HG03354 (cell line): Measurements from ENCODE around the gene ECM1.

Experiments
- ATAC-seq: cut with Tn5 transposase; IDR thresholded peaks from one replicate; pipeline ENCODE4 v1.9.1; 2021; ENCODE audit warnings: mild to moderate bottlenecking; ENCODE audit not compliant: unreplicated experiment, poor library complexity, severe bottlenecking

The ECM1 gene

DNA sequence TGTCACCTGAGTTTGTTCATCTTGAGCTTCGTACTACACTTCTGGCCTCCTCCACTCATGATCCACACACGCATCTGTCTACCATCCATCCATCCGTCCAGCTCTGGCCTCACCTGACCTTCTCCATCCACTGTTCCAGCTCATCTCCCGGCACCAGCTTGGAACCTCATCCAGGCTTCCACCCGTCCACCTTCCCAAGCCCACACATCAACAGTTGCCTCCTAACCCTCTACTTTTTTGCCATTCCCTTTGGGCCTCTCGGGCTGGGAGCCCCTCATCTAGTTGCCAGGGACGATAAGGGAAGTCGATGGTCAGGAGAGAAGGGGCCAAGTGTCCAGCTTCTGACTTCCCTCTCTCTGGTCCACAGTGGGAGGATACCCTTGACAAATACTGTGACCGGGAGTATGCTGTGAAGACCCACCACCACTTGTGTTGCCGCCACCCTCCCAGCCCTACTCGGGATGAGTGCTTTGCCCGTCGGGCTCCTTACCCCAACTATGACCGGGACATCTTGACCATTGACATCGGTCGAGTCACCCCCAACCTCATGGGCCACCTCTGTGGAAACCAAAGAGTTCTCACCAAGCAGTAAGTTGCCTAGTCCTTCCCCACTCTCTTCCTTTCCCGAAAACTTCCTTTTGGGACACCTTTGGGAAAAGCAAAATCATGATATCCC lies 4.2 kb downstream of the ECM1 start:
- no peak for ATAC-seq

DNA sequence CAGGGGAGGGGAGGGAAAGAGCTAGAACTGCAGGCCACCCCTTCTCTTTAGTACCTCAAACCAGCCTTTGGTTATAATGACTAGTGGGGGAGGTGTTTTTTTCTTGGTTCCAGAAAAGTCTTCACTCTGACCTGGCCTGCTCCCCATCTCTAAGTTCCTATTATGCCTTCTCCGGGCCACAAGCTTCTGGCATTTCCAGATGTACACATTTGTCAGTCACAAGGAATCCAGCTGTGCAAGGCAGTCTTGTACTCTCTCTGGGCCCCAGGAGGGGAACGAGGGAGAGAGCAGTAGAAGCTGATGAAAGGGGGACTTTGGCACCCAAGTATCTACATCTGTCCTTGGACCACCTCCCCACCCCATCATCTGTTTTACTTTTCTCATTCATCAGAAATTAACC lies 4.9 kb downstream of the ECM1 start:
- ATAC-seq: no peak

DNA sequence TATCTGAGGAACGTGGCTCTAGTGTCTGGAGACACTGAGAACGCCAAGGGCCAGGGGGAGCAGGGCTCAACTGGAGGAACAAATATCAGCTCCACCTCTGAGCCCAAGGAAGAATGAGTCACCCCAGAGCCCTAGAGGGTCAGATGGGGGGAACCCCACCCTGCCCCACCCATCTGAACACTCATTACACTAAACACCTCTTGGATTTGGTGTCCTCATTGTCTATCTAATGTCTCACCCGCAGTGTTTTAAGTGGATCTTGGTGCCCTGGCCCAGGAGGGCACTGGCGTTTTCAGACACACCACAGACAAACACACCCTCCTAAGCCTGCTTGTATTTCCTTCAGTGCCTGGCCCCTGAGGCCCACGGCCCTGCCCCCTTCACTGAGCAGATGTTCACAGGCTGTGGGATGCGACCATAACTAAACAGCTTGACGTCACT lies 5.5 kb downstream of the ECM1 start:
- ATAC-seq: no peak

DNA sequence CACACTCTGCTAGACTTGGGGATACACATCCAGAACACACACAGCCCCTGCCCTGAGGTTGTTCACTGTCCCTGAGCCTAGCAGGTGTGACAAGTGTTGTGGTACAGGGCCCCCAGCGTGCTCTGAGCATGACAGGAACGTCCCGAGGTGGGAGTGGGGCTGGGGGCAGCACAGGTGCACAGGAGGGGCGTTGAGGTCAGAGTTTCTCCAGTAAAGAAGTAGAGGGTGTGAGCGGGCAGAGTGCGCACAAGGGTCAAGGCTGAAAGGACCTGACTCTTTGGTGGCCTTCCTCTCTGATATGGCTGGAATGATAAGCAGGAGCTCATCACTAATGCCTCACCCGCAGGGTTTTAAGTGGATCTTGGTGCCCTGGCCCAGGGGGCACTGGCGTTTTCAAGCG lies 6.4 kb downstream of the ECM1 start:
- no peak for ATAC-seq

DNA sequence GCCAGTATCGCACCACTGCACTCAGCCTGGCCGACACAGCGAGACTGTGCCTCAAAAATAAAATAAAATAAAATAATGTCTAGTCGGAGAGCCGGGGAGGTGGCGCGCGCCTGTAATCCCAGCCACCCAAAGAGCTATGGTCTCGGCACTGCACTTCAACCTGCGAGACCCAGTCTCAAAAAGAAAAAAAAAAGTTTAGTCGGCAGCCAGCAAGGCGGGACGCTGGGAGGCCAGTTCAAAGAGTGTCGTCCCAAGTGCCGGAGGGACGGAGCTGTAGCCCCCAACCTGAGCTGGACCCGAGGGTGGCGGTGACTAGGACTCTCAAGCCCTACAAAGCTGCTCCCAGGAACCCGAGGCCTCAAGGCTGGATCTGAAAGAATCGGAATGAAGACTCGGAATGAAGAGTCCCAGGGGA lies 7.0 kb downstream of the ECM1 start:
- ATAC-seq: no peak

DNA sequence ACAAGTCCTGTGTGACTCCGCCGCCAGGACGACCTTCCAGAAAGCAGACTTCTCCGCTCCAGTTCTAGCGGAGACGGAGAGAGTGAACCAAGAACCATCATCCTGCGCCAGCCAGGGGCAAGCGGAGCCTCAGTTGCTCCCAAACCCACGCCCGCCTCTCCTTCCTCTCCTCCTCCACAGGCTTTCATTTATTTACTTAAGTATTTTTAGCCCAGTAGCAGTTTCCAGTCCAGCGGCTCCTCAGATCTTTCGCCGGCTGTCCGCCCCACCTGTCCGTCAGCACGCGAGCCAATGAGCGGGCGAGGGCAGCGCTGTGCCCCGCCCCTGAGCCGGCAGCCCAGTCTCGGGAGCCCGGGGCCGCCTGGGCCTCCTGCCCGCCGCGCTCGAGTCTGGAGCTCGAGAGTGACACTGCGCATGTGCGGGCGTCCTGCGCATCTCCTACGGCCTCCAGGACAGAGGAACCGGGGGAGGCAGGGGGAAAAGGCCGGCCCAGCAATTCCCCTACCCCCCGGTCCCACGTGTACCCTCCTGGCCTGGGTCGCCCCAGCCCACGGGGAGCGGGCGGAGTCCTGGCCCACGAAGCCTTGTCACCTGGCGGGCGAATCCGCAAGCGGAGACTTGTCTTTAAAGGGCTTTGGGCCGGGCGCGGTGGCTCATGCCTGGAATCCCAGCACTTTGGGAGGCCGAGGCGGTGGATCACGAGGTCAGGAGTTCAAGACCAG lies 7.6 kb downstream of the ECM1 start, which contains the start of gene FALEC:
Gene FALEC, plus strand, starts transcription at position 425 of the 722 bp plus-strand sequence.
- peak; percentile 95 for ATAC-seq

DNA sequence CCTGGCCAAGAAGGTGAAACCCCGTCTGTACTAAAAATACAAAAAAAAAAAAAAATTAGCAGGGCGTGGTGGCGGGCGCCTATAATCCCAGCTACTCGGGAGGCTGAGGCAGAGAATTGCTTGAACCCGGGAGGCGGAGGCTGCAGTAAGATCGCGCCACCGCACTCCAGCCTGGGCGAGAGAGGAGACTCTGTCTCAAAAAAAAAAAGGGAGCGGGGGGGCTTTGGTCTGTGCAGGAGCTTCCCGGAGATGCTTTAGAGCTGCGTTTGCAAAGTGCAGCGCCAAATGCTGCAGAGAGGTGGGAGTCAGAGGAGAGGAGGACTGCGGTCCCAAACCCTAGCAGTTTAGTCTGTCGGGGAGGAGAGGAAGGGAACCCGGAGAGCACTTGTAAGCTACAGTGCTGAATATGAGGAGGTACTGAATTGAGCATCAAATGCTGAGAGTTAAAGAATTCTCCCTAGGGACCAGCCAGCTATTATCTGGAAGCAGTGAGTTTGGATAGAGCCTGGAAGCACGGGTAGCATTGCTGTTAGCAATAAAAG lies 8.2 kb downstream of the ECM1 start:
- peak; percentile 5 for ATAC-seq

DNA sequence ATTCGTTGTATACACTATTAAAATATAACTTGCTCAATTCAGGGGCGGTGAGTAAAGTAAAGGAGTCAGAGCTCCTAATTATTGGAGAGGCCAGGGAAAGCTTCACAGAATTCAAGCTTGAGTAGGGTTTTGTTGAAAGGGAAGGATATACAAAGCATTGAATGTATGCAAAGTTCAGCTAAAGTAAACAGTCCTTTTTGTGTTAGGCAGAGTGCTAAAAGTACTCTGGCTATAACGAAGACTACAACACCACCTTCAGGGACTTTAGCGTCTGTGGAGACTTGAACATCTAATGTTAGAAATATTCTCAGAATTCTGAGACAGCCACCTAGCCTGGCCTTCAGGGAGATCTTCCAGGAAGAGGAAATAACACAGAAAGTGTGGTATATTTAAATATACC lies 8.7 kb downstream of the ECM1 start:
- ATAC-seq: no peak

DNA sequence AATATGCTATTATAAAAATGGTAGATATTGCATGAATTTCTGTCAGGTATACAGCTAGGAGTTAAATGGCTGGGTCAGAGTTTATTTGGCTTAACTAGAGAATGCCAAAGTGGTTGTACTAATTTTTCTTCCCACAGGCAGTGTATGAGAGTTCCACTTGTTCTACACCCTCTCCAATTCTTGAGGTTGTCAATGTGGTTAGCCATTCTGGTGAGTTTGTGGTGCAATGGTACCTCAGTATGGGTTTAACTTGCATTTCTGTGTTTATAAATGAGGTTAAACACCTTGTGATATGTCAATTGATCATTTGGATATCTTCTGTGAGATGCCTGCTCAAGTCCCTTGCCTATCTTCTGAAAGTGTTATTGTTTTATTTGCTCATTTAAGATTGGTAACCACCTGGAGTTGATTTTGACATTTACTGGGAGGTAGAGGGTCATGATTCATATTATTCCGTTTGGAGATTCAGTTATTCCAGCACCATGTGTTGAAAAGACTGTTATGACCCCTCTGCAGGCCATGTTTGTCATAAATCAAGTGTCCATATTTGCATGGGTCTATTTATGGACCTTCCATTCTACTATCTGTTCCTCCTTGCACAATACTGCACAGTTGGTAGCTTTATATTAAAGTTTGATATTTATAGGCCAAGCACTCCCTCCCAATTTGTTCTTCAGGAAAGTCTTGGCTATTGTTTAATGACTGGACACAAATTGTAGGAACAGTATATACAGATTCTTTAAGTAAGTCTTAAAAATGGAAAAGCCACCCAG lies 13.5 kb downstream of the ECM1 start:
- no peak for ATAC-seq

DNA sequence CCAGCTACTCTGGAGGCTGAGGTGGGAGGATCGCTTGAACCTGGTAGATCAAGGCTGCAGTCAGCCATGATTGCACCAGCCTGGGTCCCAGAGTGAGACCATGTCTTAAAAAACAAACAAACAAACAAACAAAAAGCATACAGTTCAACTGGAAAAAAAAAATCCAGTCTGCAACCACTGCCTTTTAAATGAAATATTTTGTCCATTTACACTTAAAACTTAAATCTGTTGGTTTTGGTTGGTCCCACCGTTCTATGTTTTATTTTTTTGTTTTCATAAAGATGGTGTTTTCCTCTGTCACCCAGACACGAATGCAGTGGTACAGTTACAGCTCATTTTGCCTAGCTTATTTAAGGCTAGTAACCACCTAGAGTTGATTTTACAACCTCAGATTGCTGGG lies 17.4 kb downstream of the ECM1 start:
- ATAC-seq: no peak

DNA sequence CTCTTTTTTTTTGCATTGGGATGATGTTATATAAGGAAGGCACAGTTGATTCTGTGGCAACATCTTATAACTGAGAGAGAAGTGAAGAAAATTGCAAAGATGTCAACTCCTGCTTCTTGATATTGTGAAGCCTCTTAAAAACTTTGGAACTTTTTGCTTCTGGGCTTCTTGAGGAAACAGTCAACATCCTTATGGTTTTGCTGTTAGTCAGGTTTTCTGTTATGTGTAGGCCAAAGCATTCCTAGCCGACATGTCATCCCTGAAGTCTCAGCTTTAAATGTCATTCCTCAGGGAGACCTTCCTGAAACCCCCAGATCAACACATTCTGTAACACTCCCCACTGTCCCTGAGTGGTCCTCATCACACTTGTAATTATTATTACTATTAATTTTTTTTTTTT lies 20.3 kb downstream of the ECM1 start:
- no peak for ATAC-seq

DNA sequence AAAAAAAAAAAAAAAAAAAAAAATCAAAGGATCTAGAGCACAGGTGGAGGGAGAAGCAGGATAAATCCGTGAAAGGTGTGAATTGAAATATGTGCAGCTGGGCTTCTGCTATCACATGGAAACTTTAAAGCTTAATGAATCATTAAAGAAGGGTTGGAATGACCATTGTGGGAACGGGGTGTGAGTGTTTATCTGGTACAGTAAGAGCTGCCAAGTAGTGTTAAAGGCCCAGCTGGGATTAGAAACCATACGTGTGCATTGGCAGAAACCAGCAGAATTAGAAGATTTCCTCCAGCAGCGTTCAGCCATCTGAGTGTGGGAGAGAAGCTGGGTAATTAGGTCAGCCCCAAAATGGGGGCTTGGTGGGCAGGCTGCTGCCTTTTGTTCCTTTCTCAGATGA lies 21.1 kb downstream of the ECM1 start:
- ATAC-seq: no peak

DNA sequence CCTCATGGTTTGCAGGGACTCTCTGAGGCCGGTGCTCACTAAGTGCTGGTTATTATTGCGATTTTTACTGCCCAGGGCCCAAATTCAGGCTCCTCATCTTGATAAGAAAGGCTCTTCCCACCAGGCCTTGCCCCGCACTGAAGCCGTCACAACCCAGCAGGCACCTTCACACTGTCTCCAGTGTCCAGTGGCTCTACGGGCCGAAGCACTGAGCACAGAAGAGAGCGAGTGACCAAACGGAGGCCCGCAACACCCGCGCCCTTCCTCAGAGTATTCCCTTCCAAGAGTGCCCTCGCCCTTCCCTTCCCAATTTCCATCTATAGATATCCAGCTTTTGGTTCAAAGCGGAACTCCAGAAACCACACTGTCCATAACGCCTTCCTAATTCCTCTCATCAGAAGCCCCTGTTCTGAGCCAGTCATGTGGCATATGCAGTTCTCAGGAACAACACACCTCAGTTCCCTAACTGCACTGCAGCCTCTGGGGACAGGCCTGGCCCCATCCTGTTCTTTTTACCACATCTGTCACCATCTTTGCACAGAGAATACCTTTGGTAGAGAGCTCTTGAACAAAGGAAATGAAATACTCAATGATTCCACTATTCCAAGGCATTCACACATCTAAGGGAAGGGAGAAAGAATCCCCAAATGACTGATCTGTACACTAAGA lies 22.7 kb downstream of the ECM1 start:
- ATAC-seq: no peak

DNA sequence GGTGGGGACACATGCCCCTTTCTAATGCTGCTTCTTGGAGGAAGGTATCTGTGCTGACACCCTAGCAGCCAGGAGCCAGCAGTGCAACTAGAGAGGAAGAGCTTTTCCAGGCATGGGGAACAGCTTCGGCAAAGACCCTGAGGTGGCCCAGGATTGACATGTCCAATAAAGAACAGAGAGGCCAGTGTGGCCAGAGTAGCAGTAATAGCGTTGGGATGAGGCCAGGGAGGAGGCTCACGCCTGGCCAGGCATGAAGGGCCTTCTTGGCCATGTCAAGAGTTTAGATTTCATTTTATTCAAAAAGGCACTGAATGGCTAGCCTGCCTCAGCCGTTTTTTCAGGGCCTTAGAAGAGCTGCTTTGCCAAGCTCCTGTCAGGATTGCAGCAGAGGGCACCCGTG lies 25.0 kb downstream of the ECM1 start:
- no peak for ATAC-seq

DNA sequence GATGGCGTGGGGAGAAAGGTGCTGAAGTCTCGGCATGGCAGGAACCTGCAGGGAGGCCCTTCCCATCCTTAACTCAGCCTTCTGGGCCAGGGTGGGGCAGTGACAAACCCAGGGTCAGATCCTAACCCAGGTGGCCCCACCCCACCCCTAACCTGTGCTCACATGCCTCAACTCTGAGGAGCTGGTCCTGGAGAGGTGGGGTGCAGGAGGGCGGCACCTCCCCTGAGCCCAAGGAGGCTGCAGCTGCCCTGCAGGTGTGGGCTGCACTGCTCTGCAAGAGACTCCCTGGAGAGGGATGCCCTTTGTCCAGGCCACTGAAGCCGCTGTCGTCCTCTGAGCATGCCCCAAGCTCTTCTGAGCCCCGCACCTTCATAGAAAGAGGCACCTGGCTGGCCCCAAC lies 26.1 kb downstream of the ECM1 start:
- ATAC-seq: no peak

DNA sequence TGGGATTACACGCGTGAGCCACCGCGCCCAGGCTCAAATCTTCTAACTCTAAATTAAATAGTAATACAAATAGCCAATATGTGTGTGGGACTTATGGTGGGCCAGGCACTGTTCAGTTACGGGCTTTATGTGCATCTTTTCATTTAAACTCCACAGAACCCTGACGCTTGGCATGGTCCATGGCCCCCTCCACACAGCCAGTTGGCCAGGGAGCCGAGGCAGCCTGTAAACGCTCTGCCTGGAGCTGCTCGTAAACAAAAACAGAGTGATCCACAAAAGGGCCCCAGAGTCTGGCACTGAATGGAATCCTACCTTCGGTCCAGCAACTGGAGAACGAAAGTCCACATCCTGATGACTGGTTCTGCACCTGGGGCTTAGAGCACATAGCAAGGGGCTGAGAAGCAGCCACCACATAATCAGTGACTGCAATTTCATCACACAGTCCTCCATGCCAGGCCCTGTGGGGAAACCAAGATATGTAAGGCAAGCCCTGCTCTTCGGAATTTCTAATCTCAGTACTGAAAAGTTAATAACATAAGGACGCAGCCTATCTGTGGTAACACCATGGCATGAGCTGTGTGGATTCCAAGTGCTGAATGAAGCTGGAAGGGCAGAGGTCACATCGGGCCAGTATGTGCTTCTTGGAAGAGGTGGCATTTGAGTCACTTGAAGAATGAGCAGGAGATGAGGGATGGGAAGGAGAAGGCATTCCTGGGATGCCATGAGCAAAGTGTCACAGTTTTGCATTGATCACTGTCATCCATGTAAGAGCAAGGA lies 27.8 kb downstream of the ECM1 start:
- no peak for ATAC-seq

DNA sequence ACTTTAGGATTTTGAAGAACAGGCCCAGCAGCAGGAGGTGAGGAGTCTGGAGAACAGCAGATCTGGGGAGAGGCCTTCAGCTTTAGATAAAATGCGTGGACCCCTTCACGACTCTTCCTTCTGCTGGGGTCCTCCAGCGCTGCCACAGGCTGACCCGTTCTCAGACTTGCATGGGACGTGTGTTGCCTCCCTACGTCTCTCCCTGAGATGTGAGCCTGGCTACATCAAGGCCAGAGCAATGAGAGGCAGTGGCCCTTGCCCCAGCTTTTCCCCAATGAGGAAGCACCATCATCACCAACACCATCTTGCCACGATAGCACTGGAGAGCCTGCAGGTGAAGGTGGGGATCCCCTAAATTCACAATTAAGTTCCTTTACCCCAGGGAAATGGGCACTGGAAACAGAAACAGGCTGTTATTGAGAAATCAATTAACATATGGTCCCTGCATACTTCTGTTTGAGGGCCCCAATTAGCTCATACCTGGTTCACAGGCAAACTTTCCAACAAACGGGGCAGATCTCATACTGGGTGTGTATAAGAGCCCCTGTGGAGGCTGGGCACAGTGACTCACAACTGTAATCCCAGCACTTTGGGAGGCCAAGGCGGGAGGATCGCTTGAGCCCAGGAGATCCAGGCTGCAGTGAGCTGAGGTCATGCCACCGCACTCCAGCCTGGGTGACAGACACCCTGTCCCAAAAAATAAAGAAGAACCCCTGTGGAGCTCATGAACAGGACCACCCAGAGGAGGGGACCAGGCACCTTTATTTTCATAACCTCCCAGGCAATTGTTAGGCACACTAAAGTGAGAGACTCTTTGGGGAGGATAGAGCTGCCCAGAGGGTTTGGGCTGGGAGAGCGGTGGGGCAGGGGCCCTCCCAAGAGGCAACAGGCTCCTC lies 29.2 kb downstream of the ECM1 start:
- ATAC-seq: no peak
